A549 (cell line): Measurements from ENCODE around the gene PRKG1.

Experiments used
- BHLHE40 ChIP-seq: IDR thresholded peaks from 2 replicates; pipeline ENCODE4 v1.6.1; 2012; ENCODE audit warnings: low read depth, low read length, inconsistent platforms
- CTCF ChIP-seq: fragments of >200 bp; sonication (Bioruptor Twin); formaldehyde crosslinking; IDR thresholded peaks from 3 replicates; pipeline ENCODE4 v1.5.1; 2016
- EHMT2 ChIP-seq: fragments of 200-600 bp; sonication (generic); IDR thresholded peaks from 2 replicates; pipeline ENCODE4 v1.6.1; 2016; ENCODE audit warnings: antibody characterized with exemption, low read depth, mild to moderate bottlenecking, moderate library complexity
- EP300 ChIP-seq, 2 experiments: fragments of >200 bp; sonication (Bioruptor Twin); formaldehyde crosslinking; IDR thresholded peaks; 2 replicates in 1 of 2; 3 replicates in 1 of 2; pipeline ENCODE4 v1.6.1; 2016 to 2017
- MAX ChIP-seq: IDR thresholded peaks from 2 replicates; pipeline ENCODE4 v1.6.1; 2012
- NFE2L2 ChIP-seq: fragments of 150-350 bp; conservative IDR thresholded peaks from 2 replicates; pipeline ENCODE4 v1.6.1; 2014; ENCODE audit warnings: low read length
- POLR2A ChIP-seq: IDR thresholded peaks from 2 replicates; pipeline ENCODE4 v1.6.1; 2012; ENCODE audit warnings: mild to moderate bottlenecking, low read length
- RCOR1 ChIP-seq: fragments of 150-350 bp; IDR thresholded peaks from 2 replicates; pipeline ENCODE4 v1.6.1; 2014; ENCODE audit warnings: antibody characterized with exemption, low read length, low read depth
- REST ChIP-seq: fragments of 200-600 bp; sonication (generic); IDR thresholded peaks from 2 replicates; pipeline ENCODE4 v1.6.1; 2016; ENCODE audit warnings: antibody characterized with exemption, mild to moderate bottlenecking, moderate library complexity
- TP53 ChIP-seq: fragments of 250-450 bp; sonication (Bioruptor Pico); IDR thresholded peaks from 2 replicates; pipeline ENCODE4 v1.5.0; 2021; ENCODE audit warnings: mild to moderate bottlenecking, moderate library complexity
- ZC3H11A ChIP-seq: fragments of 450-650 bp; IDR thresholded peaks from 2 replicates; pipeline ENCODE4 v1.6.1; 2014; ENCODE audit warnings: antibody characterized with exemption, mild to moderate bottlenecking

GRCh38 chr10:51544933-51545332 is 470.6 kb downstream of the PRKG1 start:
- no peak for TF ChIP-seq NFE2L2
- no peak for TF ChIP-seq RCOR1
- no peak for TF ChIP-seq EP300 (IDR thresholded peaks at IDR 0.05)
- no peak for TF ChIP-seq ZC3H11A
- no peak for TF ChIP-seq CTCF
- no peak for TF ChIP-seq MAX
- TF ChIP-seq BHLHE40: no peak
- no peak for TF ChIP-seq POLR2A
- TF ChIP-seq TP53 (CRISPR knock-in tag): no peak
- no peak for TF ChIP-seq REST
- TF ChIP-seq EHMT2: no peak
